GM12873 (cell line): Measurements from ENCODE around the gene CMIP.

ENCODE experiments used
- CTCF ChIP-seq: IDR thresholded peaks from 2 replicates; pipeline ENCODE4 v1.5.1; 2012; ENCODE audit warnings: low read depth, mild to moderate bottlenecking, moderate library complexity, low read length, control low read depth; ENCODE audit not compliant: insufficient read depth; ENCODE audit errors: missing control alignments

The CMIP gene

GRCh38 chr16:81527477-81528178 lies 83.0 kb downstream of the CMIP start:
- TF ChIP-seq CTCF, result no peak

- peak; percentile 20 for TF ChIP-seq CTCF
Observed at GRCh38 chr16:81528256-81528655, 83.6 kb downstream of the CMIP start.

- TF ChIP-seq CTCF, result no peak
Observed at GRCh38 chr16:81530296-81530721, 85.7 kb downstream of the CMIP start.

GRCh38 chr16:81530814-81531213 lies 86.2 kb downstream of the CMIP start:
- TF ChIP-seq CTCF, result no peak

- no peak for TF ChIP-seq CTCF
Observed at GRCh38 chr16:81531419-81531821, 86.8 kb downstream of the CMIP start.

- TF ChIP-seq CTCF, result no peak
Observed at GRCh38 chr16:81532491-81533174, 88.0 kb downstream of the CMIP start.

GRCh38 chr16:81533175-81533507 lies 88.5 kb downstream of the CMIP start:
- no peak for TF ChIP-seq CTCF
